ENCODE results near the gene TMC8. TPM values are rescaled to one million over a fixed set of nuclear protein-coding genes. Genes with fewer than 3 reads are reported as not detected.
A peak's percentile ranks its signal among the peaks of the same experiment; 100 is the strongest.

The TMC8 gene
- total and polyA plus RNA-seq, 2 of the 8 experiments (the other 6 are each of a cell fraction or from before 2014, with no cell fraction given) = 1.00 to 2.8 TPM

DNA sequence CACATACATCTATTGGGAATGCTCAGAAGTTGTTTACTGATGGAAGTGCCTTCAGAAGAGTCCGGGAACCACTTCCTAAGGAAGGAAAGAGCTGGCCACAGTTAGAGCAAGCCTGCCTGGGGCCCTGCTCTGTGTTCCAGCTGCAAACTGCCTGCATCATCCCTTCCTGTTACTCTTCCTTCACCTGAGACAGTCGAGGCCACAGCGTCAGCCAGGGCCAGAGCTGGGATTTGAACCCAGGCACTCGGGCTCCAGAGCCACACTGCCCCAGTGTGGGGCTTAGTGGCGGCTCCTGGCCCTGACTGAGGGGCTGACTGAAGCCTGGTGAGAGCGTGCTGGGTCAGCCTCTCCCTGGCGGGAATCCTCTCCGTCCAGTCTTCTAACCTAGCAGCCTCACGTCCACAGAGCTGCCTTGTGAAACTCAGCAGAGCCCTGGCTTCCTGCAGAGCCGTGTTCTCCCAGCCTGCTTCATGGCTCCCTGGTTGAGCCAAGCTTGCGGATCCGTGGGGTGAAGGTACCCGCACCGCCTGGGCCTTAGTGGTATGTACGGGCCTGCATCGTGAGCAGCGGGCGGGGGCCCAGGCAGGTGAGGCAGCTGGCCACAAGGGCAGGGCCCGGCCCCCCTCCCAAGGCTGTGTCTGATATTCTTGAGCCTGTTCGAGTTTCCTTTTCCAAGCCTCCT lies 11.0 kb downstream of the TMC8 start:
- no peak for DNase-seq (ENCODE audit: low read depth in 1 of 2, low spot score in 2 of 2)
- Histone ChIP-seq H3K27me3 (replicated peaks in 1 of 4; ENCODE audit: control insufficient read depth in 3 of 4, extremely low read depth in 1 of 4, insufficient read depth in 3 of 4, low read length in 3 of 4) (0 out of 7 replicates have a peak, but pooled peaks cover 0 to 2% (median 0%) of the 10 kb centered on the region in 4 experiments), H3K36me3 (ENCODE audit: control insufficient read depth in 2 of 4, insufficient read depth in 4 of 4, low read length in 3 of 4) (no peaks in the 10 kb centered on the region), H3K4me3 (ENCODE audit: extremely low read depth in 1 of 4, insufficient read depth in 2 of 4, low read depth in 3 of 4, low read length in 4 of 4) (no peak overlapping the region), H2BK5ac (ENCODE audit: low read depth, low read length) (no peak overlapping the region), H3K4me2 (ENCODE audit: insufficient read depth in 1 of 2, low read depth in 2 of 2, low read length in 2 of 2) (no peak overlapping the region; a peak in 1 of 4 replicates), H3K79me2 (ENCODE audit: control insufficient read depth in 1 of 2, insufficient read depth in 2 of 2, low read length in 2 of 2) (no peaks in the 10 kb centered on the region), H3K9ac (replicated peaks in 1 of 4; ENCODE audit: extremely low read depth in 1 of 4, low read depth in 3 of 4, low read length in 3 of 4) (no peak overlapping the region), H4K91ac (replicated peaks; ENCODE audit: insufficient read length, low read length) (no peak overlapping the region), H4K5ac (ENCODE audit: insufficient read length, low read depth, low read length) (no peak overlapping the region), H3K18ac (ENCODE audit: extremely low read depth, low read length) (no peak overlapping the region), H3K14ac (ENCODE audit: insufficient read length) (no peak overlapping the region), H2BK15ac (ENCODE audit: low read length) (no peak overlapping the region), H2AK5ac (ENCODE audit: low read depth, low read length) (no peak overlapping the region), H3K9me3 (ENCODE audit: insufficient read depth in 2 of 2, low read depth in 1 of 2, low read length in 1 of 2) (no peaks in the 10 kb centered on the region), H4K8ac (ENCODE audit: extremely low read depth, insufficient read depth, low read length) (no peak overlapping the region), H3K56ac (replicated peaks; ENCODE audit: insufficient read length, low read depth, low read length) (no peak overlapping the region), H2BK20ac (ENCODE audit: low read length) (no peak overlapping the region), H3K4ac (replicated peaks; ENCODE audit: insufficient read length, low read depth, low read length) (peak overlapping the region; percentile 46), H4K20me1 (replicated peaks in 1 of 2; ENCODE audit: control insufficient read depth in 1 of 2, insufficient read depth in 2 of 2, low read length in 2 of 2) (peaks cover 0 to 3% of the 10 kb centered on the region in 2 experiments), H2BK120ac (replicated peaks; ENCODE audit: low read depth, low read length) (no peak overlapping the region), H3K4me1 (replicated peaks in 1 of 4; ENCODE audit: control insufficient read depth in 3 of 4, insufficient read depth in 4 of 4, low read length in 3 of 4) (peaks cover 0 to 6% (median 5%) of the 10 kb centered on the region in 4 experiments; a peak in 3 of 7 replicates), H3K27ac (ENCODE audit: low read depth, low read length) (no peak overlapping the region), H3K23me2 (ENCODE audit: low read depth, low read length) (peaks cover 2% of the 10 kb centered on the region; the same call in 1 of the 2 replicates), H2AFZ (ENCODE audit: low read length) (no peak overlapping the region), H3K79me1 (ENCODE audit: low read depth, low read length) (no peaks in the 10 kb centered on the region), H3K23ac (ENCODE audit: insufficient read length) (no peak overlapping the region), H2BK12ac (ENCODE audit: low read depth, low read length) (no peak overlapping the region)
- FAIRE-seq = no peak
- TF ChIP-seq GTF2F1 (IDR thresholded peaks at IDR 0.05; ENCODE audit: borderline replicate concordance, low read depth, low read length) (no peak), CTBP2 (IDR thresholded peaks at IDR 0.05; ENCODE audit: borderline replicate concordance, insufficient read depth, insufficient read length, low read length) (no peak), TBP (IDR thresholded peaks at IDR 0.05; ENCODE audit: low read depth, low read length) (no peak)
- POLR2A ChIA-PET (ENCODE audit: partially characterized antibody) = interaction anchor here (0.9 to 6.2 kb wide), 7 partner anchors 11 to 84 kb away, joined by 3 to 40 read pairs (median 4); partner anchors contain the start of genes AFMID and TK1
- CTCF ChIA-PET (ENCODE audit: partially characterized antibody) = interaction anchor here (0.6 to 1.8 kb wide), 10 partner anchors 11 to 1558 kb away, joined by 3 to 14 read pairs (median 3); partner anchors contain the start of gene TMC8
- 93% methylated on average over 20 of the region's 20 CpGs; no CpG with 5 or more reads in 1 of the 2 experiments for WGBS, 2 experiments (ENCODE audit: extremely low coverage in 1 of 2, insufficient coverage in 1 of 2, insufficient read length in 1 of 2, insufficient replicate concordance in 2 of 2, low coverage in 1 of 2, low lambda C conversion rate in 2 of 2, missing lambda C conversion rate in 1 of 2)

Data from H1 (cell line).